Left ventricle myocardium inferior (tissue), 1 donor: Measurements from ENCODE around the gene TMEM132C. TPM values are rescaled to one million over a fixed set of nuclear protein-coding genes. Genes with fewer than 3 reads are reported as not detected.
"Not testable (repeated sequence)": the region's sequence is repeated elsewhere in the genome, so short reads cannot be mapped to it uniquely, and the experiment has no call there.

Source experiments
- DNase-seq: peaks from one replicate; pipeline ENCODE4 v3.0.0-alpha.2; 2020
- H3K27ac ChIP-seq: fragments of 200-600 bp; replicated peaks from 2 replicates; pipeline ENCODE4 v1.8.0; 2021
- H3K27me3 ChIP-seq: fragments of 200-600 bp; 2 replicates; pipeline ENCODE4 v1.8.0; 2021; ENCODE audit warnings: low read depth
- H3K36me3 ChIP-seq: fragments of 200-600 bp; 2 replicates; pipeline ENCODE4 v1.8.0; 2021
- H3K4me1 ChIP-seq: fragments of 200-600 bp; 2 replicates; pipeline ENCODE4 v1.8.0; 2021
- H3K4me3 ChIP-seq: fragments of 200-600 bp; 2 replicates; pipeline ENCODE4 v1.8.0; 2021; ENCODE audit warnings: mild to moderate bottlenecking, moderate library complexity
- H3K9me3 ChIP-seq: fragments of 200-600 bp; replicated peaks from 2 replicates; pipeline ENCODE4 v1.8.0; 2021
- CTCF ChIP-seq: fragments of 200-600 bp; IDR thresholded peaks from 2 replicates; pipeline ENCODE4 v1.8.0; 2021; ENCODE audit warnings: antibody characterized with exemption, mild to moderate bottlenecking, borderline replicate concordance
- intact Hi-C: fragments of 100-400 bp; cut with micrococcal nuclease; formaldehyde crosslinking; loops from one replicate; pipeline ENCODE4 v1.11.0; 2022
- total RNA-seq: library from RNA; stranded (reverse); fragmentation: NEBNext Ultra II Directional; extraction: Animal tissue kit (Norgen Biotek cat#: 25700); gene quantifications from one replicate; pipeline ENCODE4 v1.2.1, GENCODE V29; 2021
- donor health status: DM: no; HTN: yes; CAD: no; lungs with severe emphysema.

Gene TMEM132C
- total RNA-seq, 1 donor from 2014 or later, result 1.8 TPM

- Histone ChIP-seq H3K4me3 (no peak overlapping the region), H3K27me3 (peaks cover 18% of the 10 kb centered on the region), H3K27ac (no peak overlapping the region), H3K4me1 (no peaks in the 10 kb centered on the region), H3K9me3 (no peaks in the 10 kb centered on the region), H3K36me3 (no peaks in the 10 kb centered on the region)
- TF ChIP-seq CTCF, result no peak
- no peak for DNase-seq
- intact Hi-C loops, result no loop called here
These were observed 216.7 kb downstream of the TMEM132C start for GRCh38 chr12:128483526-128484255.

- H3K4me3 ChIP-seq, H3K27me3 ChIP-seq, H3K4me1 ChIP-seq, intact Hi-C loops, H3K27ac ChIP-seq, DNase-seq, H3K36me3 ChIP-seq: not testable (repeated sequence)
- peaks cover 23% of the 10 kb centered on the region for H3K9me3 ChIP-seq
These were observed 230.4 kb downstream of the TMEM132C start for GRCh38 chr12:128497376-128497775.

GRCh38 chr12:128507470-128507869, 240.5 kb downstream of the TMEM132C start:
- no peaks in the 10 kb centered on the region for H3K4me1 ChIP-seq
- TF ChIP-seq CTCF, result no peak
- peaks cover 6% of the 10 kb centered on the region for H3K27me3 ChIP-seq
- H3K27ac ChIP-seq, result no peak overlapping the region
- H3K9me3 ChIP-seq, result peaks cover 44% of the 10 kb centered on the region
- intact Hi-C loops, result no loop called here
- no peaks in the 10 kb centered on the region for H3K36me3 ChIP-seq
- DNase-seq, result no peak
- H3K4me3 ChIP-seq, result no peak overlapping the region

- no peak for TF ChIP-seq CTCF
- H3K36me3 ChIP-seq, result no peaks in the 10 kb centered on the region
- no peak for DNase-seq
- no peak overlapping the region for H3K4me3 ChIP-seq
- peaks cover 36% of the 10 kb centered on the region for H3K9me3 ChIP-seq
- intact Hi-C loops, result no loop called here
- H3K27ac ChIP-seq, result no peak overlapping the region
- peaks cover 6% of the 10 kb centered on the region for H3K27me3 ChIP-seq
- no peaks in the 10 kb centered on the region for H3K4me1 ChIP-seq
These were observed 242.2 kb downstream of the TMEM132C start for GRCh38 chr12:128509170-128509569.

- no peaks in the 10 kb centered on the region for H3K4me1 ChIP-seq
- no peaks in the 10 kb centered on the region for H3K36me3 ChIP-seq
- intact Hi-C loops, result no loop called here
- DNase-seq, result no peak
- no peak overlapping the region for H3K4me3 ChIP-seq
- no peak overlapping the region for H3K27ac ChIP-seq
- TF ChIP-seq CTCF, result no peak
- peaks cover 30% of the 10 kb centered on the region for H3K9me3 ChIP-seq
- H3K27me3 ChIP-seq, result peaks cover 6% of the 10 kb centered on the region
These were observed 243.5 kb downstream of the TMEM132C start for GRCh38 chr12:128510511-128510910.

GRCh38 chr12:128513331-128513730, 246.4 kb downstream of the TMEM132C start:
- intact Hi-C loops, result no loop called here
- no peak overlapping the region for H3K4me3 ChIP-seq
- no peak overlapping the region for H3K27ac ChIP-seq
- DNase-seq, result no peak
- H3K27me3 ChIP-seq, result peaks cover 6% of the 10 kb centered on the region
- no peaks in the 10 kb centered on the region for H3K4me1 ChIP-seq
- TF ChIP-seq CTCF, result no peak
- peaks cover 27% of the 10 kb centered on the region for H3K9me3 ChIP-seq
- no peaks in the 10 kb centered on the region for H3K36me3 ChIP-seq
